H1 (cell line): ENCODE data around the gene LYPD1. TPM values are rescaled to one million over a fixed set of nuclear protein-coding genes. Genes with fewer than 3 reads are reported as not detected.

Experiments
- CTCF ChIA-PET: fragments of 300-600 bp; sonication (Branson Sonifier 250); formaldehyde crosslinking; loops from one replicate; lab custom pipeline; 2021; ENCODE audit not compliant: partially characterized antibody; lab: Charles Lee
- POLR2A ChIA-PET: fragments of 300-600 bp; sonication (Branson Sonifier 250); formaldehyde crosslinking; loops from one replicate; lab custom pipeline; 2021; ENCODE audit warnings: inconsistent platforms; ENCODE audit not compliant: partially characterized antibody; lab: Charles Lee
- DNase-seq, 2 experiments: peaks; one replicate each; pipeline versions ENCODE4 v3.0.0 to v3.0.0-alpha.2; 2010 to 2022; ENCODE audit warnings: low spot score in 2 of 2, low read depth in 1 of 2, mixed read lengths in 1 of 2
- FAIRE-seq: peaks from 2 replicates; lab custom pipeline; 2011; peaks lifted over from hg19 to GRCh38; lab: Jason Lieb, UNC
- H2AFZ ChIP-seq: 2 replicates; pipeline ENCODE4 v1.8.1; 2012; ENCODE audit warnings: low read length, inconsistent platforms
- H2AK5ac ChIP-seq: 2 replicates; pipeline ENCODE4 v1.6.1; 2013; ENCODE audit warnings: low read depth, low read length
- H2BK120ac ChIP-seq: replicated peaks from 2 replicates; pipeline ENCODE3; 2013; ENCODE audit warnings: low read depth, low read length, inconsistent platforms
- H2BK12ac ChIP-seq: 2 replicates; pipeline ENCODE4 v1.6.1; 2013; ENCODE audit warnings: low read depth, low read length
- H2BK15ac ChIP-seq: 2 replicates; pipeline ENCODE4 v1.6.1; 2013; ENCODE audit warnings: low read length
- H2BK20ac ChIP-seq: 2 replicates; pipeline ENCODE4 v1.6.1; 2013; ENCODE audit warnings: low read length
- H2BK5ac ChIP-seq: 2 replicates; pipeline ENCODE4 v1.6.1; 2013; ENCODE audit warnings: low read depth, low read length
- H3K14ac ChIP-seq: 2 replicates; pipeline ENCODE4 v1.6.1; 2013; ENCODE audit warnings: inconsistent platforms; ENCODE audit not compliant: insufficient read length
- H3K18ac ChIP-seq: 2 replicates; pipeline ENCODE4 v1.6.1; 2013; ENCODE audit warnings: low read length; ENCODE audit errors: extremely low read depth
- H3K23ac ChIP-seq: 2 replicates; pipeline ENCODE4 v1.6.1; 2013; ENCODE audit warnings: inconsistent platforms; ENCODE audit not compliant: insufficient read length
- H3K23me2 ChIP-seq: 2 replicates; pipeline ENCODE4 v1.6.1; 2013; ENCODE audit warnings: low read depth, low read length
- H3K27ac ChIP-seq: 2 replicates; pipeline ENCODE4 v1.6.1; 2011; ENCODE audit warnings: low read depth, low read length, inconsistent platforms
- H3K27me3 ChIP-seq, 4 experiments: replicated peaks in 1 of 4; 1 replicate in 1 of 4; 2 replicates in 3 of 4; pipeline versions ENCODE4 v1.6.1 to v1.8.1; 2011 to 2013; ENCODE audit warnings: low read length in 3 of 4, mild to moderate bottlenecking in 3 of 4, inconsistent platforms in 2 of 4, mixed read lengths in 2 of 4, moderate library complexity in 1 of 4; ENCODE audit not compliant: control insufficient read depth in 3 of 4, insufficient read depth in 3 of 4; ENCODE audit errors: extremely low read depth in 1 of 4
- H3K36me3 ChIP-seq, 4 experiments: 2 replicates each; pipeline versions ENCODE4 v1.6.1 to v1.8.1; 2011 to 2013; ENCODE audit warnings: mild to moderate bottlenecking in 4 of 4, low read length in 3 of 4, moderate library complexity in 2 of 4, control low read depth in 1 of 4, inconsistent platforms in 1 of 4; ENCODE audit not compliant: insufficient read depth in 4 of 4, control insufficient read depth in 2 of 4
- H3K4ac ChIP-seq: replicated peaks from 2 replicates; pipeline ENCODE3; 2013; ENCODE audit warnings: low read length, low read depth, mixed read lengths, inconsistent platforms; ENCODE audit not compliant: insufficient read length
- H3K4me1 ChIP-seq, 4 experiments: replicated peaks in 1 of 4; 1 replicate in 1 of 4; 2 replicates in 3 of 4; pipeline versions ENCODE4 v1.6.1 to v1.8.1; 2011 to 2013; ENCODE audit warnings: low read length in 3 of 4, inconsistent platforms in 2 of 4, mixed read lengths in 1 of 4; ENCODE audit not compliant: insufficient read depth in 4 of 4, control insufficient read depth in 3 of 4
- H3K4me2 ChIP-seq, 2 experiments: 2 replicates each; pipeline versions ENCODE4 v1.6.1 to v1.8.1; 2011 to 2013; ENCODE audit warnings: low read depth in 2 of 2, low read length in 2 of 2, control low read depth in 1 of 2, inconsistent platforms in 1 of 2, mild to moderate bottlenecking in 1 of 2; ENCODE audit not compliant: insufficient read depth in 1 of 2
- H3K4me3 ChIP-seq, 4 experiments: fragments of 200-600, 300-600 bp in 1 of 4; sonication (generic), shearing (Covaris generic), sonication (Bioruptor Twin) in 1 of 4; 2 replicates each; pipeline versions ENCODE4 v1.5.1 to v1.8.1; 2011 to 2016; ENCODE audit warnings: low read length in 4 of 4, low read depth in 3 of 4, control low read depth in 2 of 4, inconsistent platforms in 2 of 4, mild to moderate bottlenecking in 2 of 4, mixed read lengths in 1 of 4, moderate library complexity in 1 of 4; ENCODE audit not compliant: insufficient read depth in 2 of 4; ENCODE audit errors: extremely low read depth in 1 of 4
- H3K56ac ChIP-seq: replicated peaks from 2 replicates; pipeline ENCODE3; 2013; ENCODE audit warnings: low read depth, mild to moderate bottlenecking, mixed read lengths, low read length, inconsistent platforms; ENCODE audit not compliant: insufficient read length
- H3K79me1 ChIP-seq: 2 replicates; pipeline ENCODE4 v1.6.1; 2013; ENCODE audit warnings: low read depth, low read length, control low read depth
- H3K79me2 ChIP-seq, 2 experiments: 2 replicates each; pipeline versions ENCODE4 v1.6.1 to v1.8.1; 2012 to 2013; ENCODE audit warnings: low read length in 2 of 2, mild to moderate bottlenecking in 2 of 2, inconsistent platforms in 1 of 2; ENCODE audit not compliant: insufficient read depth in 2 of 2, control insufficient read depth in 1 of 2
- H3K9ac ChIP-seq, 4 experiments: replicated peaks in 1 of 4; 1 replicate in 1 of 4; 2 replicates in 3 of 4; pipeline versions ENCODE4 v1.6.1 to v1.8.1; 2011 to 2013; ENCODE audit warnings: low read depth in 3 of 4, low read length in 3 of 4, control low read depth in 2 of 4, mild to moderate bottlenecking in 2 of 4, moderate library complexity in 2 of 4, inconsistent platforms in 1 of 4; ENCODE audit errors: extremely low read depth in 1 of 4
- H3K9me3 ChIP-seq, 2 experiments: 2 replicates each; pipeline versions ENCODE4 v1.6.1 to v1.8.1; 2012 to 2013; ENCODE audit warnings: mild to moderate bottlenecking in 2 of 2, moderate library complexity in 2 of 2, control low read depth in 1 of 2, inconsistent platforms in 1 of 2, low read depth in 1 of 2, low read length in 1 of 2, mixed read lengths in 1 of 2; ENCODE audit not compliant: insufficient read depth in 2 of 2
- H4K20me1 ChIP-seq, 2 experiments: replicated peaks in 1 of 2; 2 replicates each; pipeline versions ENCODE3 to v1.8.1; 2011 to 2013; ENCODE audit warnings: inconsistent platforms in 2 of 2, low read length in 2 of 2, mild to moderate bottlenecking in 1 of 2; ENCODE audit not compliant: insufficient read depth in 2 of 2, control insufficient read depth in 1 of 2
- H4K5ac ChIP-seq: 2 replicates; pipeline ENCODE4 v1.6.1; 2013; ENCODE audit warnings: low read length, low read depth, mixed read lengths, inconsistent platforms; ENCODE audit not compliant: insufficient read length
- H4K8ac ChIP-seq: 2 replicates; pipeline ENCODE4 v1.8.0; 2013; ENCODE audit warnings: mild to moderate bottlenecking, moderate library complexity, low read length, inconsistent platforms; ENCODE audit not compliant: insufficient read depth; ENCODE audit errors: extremely low read depth
- H4K91ac ChIP-seq: replicated peaks from 2 replicates; pipeline ENCODE3; 2013; ENCODE audit warnings: low read length, mixed read lengths, inconsistent platforms; ENCODE audit not compliant: insufficient read length
- BCL11A ChIP-seq, 2 experiments: IDR thresholded peaks; one replicate each; pipeline ENCODE4 v1.6.1; 2011; ENCODE audit warnings: low read depth in 2 of 2, low read length in 2 of 2, mild to moderate bottlenecking in 2 of 2
- CHD1 ChIP-seq: IDR thresholded peaks from 2 replicates; pipeline ENCODE4 v1.6.1; 2012; ENCODE audit warnings: low read depth, low read length, improper control_type of control experiment
- CREB1 ChIP-seq: IDR thresholded peaks from 2 replicates; pipeline ENCODE4 v1.6.1; 2012; ENCODE audit warnings: inconsistent platforms
- CTBP2 ChIP-seq: IDR thresholded peaks from 2 replicates; pipeline ENCODE4 v1.7.0; 2011; ENCODE audit warnings: borderline replicate concordance, mild to moderate bottlenecking, moderate library complexity, mixed read lengths, low read length; ENCODE audit not compliant: insufficient read depth, insufficient read length
- EZH2 ChIP-seq: fragments of 200-600 bp; sonication (generic); IDR thresholded peaks from 2 replicates; pipeline ENCODE4 v1.7.1; 2012; ENCODE audit warnings: low read depth, mild to moderate bottlenecking, moderate library complexity, low read length, inconsistent platforms; ENCODE audit not compliant: severe bottlenecking
- GABPA ChIP-seq: IDR thresholded peaks from 2 replicates; pipeline ENCODE4 v1.6.1; 2011; ENCODE audit warnings: mild to moderate bottlenecking, low read length, moderate library complexity, borderline replicate concordance; ENCODE audit not compliant: insufficient read depth
- MAX ChIP-seq: IDR thresholded peaks from 2 replicates; pipeline ENCODE4 v1.6.1; 2012; ENCODE audit warnings: inconsistent platforms
- NANOG ChIP-seq: IDR thresholded peaks from 2 replicates; pipeline ENCODE4 v1.6.1; 2011; ENCODE audit warnings: low read length, low read depth, mild to moderate bottlenecking, inconsistent platforms; ENCODE audit not compliant: insufficient read depth, poor library complexity, severe bottlenecking
- RXRA ChIP-seq: IDR thresholded peaks from 2 replicates; pipeline ENCODE4 v1.6.1; 2011; ENCODE audit warnings: low read depth, mild to moderate bottlenecking, low read length, moderate library complexity; ENCODE audit not compliant: insufficient read depth
- SIN3A ChIP-seq, 2 experiments: IDR thresholded peaks in 1 of 2; conservative IDR thresholded peaks in 1 of 2; 2 replicates each; pipeline ENCODE4 v1.6.1; 2011 to 2012; ENCODE audit warnings: low read length in 2 of 2, improper control_type of control experiment in 1 of 2, low read depth in 1 of 2, mild to moderate bottlenecking in 1 of 2
- SUZ12 ChIP-seq: fragments of 200-600 bp; sonication (generic); IDR thresholded peaks from 2 replicates; pipeline ENCODE4 v1.6.1; 2012; ENCODE audit warnings: mild to moderate bottlenecking, inconsistent platforms, low read length, moderate library complexity, mixed read lengths
- WGBS, 2 experiments: shearing (Covaris generic) in 1 of 2; methylation state at CpG; one replicate each; pipeline versions ENCODE4 v1.1.6 to v1.1.7; 2013 to 2015; ENCODE audit warnings: low lambda C conversion rate in 2 of 2, mixed read lengths in 2 of 2, inconsistent platforms in 1 of 2, low coverage in 1 of 2, missing lambda C conversion rate in 1 of 2; ENCODE audit not compliant: insufficient replicate concordance in 2 of 2, insufficient coverage in 1 of 2, insufficient read length in 1 of 2; ENCODE audit errors: extremely low coverage in 1 of 2, missing lambda C conversion rate in 1 of 2; 5-methylcytosine and 5-hydroxymethylcytosine counted together
- polyA plus RNA-seq, 7 experiments: library from polyadenylated mRNA; depleted of rRNA in 3 of 7; stranded (reverse) in 5 of 7; unstranded in 2 of 7; fragments of >200 nt in 5 of 7; fragments of 200-250 nt in 2 of 7; gene quantifications; 1 replicate in 5 of 7; 2 replicates in 1 of 7; 4 replicates in 1 of 7; pipeline versions ENCODE4 v1.2.1 to v1.2.3, GENCODE V29; 2011 to 2013; ENCODE audit warnings: missing spikeins in 2 of 7, mixed read lengths in 2 of 7
- total RNA-seq: library from RNA; stranded (reverse); fragmentation: NEBNext Ultra II Directional; extraction: Animal tissue kit (Norgen Biotek cat#: 25700); gene quantifications from 2 replicates; pipeline ENCODE4 v1.2.1, GENCODE V29; 2021

The LYPD1 gene
- total and polyA plus RNA-seq, 2 of the 8 experiments (the other 6 are each of a cell fraction or from before 2014, with no cell fraction given) = 1.9 to 2.7 TPM

- Histone ChIP-seq H3K36me3 (no peaks in the 10 kb centered on the region; a peak in 1 of 8 replicates), H3K4me3 (no peak overlapping the region), H3K79me2 (no peaks in the 10 kb centered on the region), H2BK20ac (no peak overlapping the region), H3K14ac (no peak overlapping the region), H2BK5ac (no peak overlapping the region), H2AFZ (no peak overlapping the region), H4K5ac (no peak overlapping the region), H4K91ac (no peak overlapping the region), H3K4ac (no peak overlapping the region), H3K79me1 (no peaks in the 10 kb centered on the region), H3K4me2 (no peak overlapping the region), H3K9ac (no peak overlapping the region; a peak in 2 of 7 replicates), H3K4me1 (peaks cover 0 to 3% (median 0%) of the 10 kb centered on the region in 4 experiments; a peak in 1 of 7 replicates), H3K23me2 (no peaks in the 10 kb centered on the region), H3K18ac (no peak overlapping the region), H3K27ac (no peak overlapping the region), H4K20me1 (no peaks in the 10 kb centered on the region), H2BK120ac (no peak overlapping the region), H3K56ac (no peak overlapping the region), H2BK15ac (no peak overlapping the region), H2BK12ac (no peak overlapping the region), H4K8ac (no peak overlapping the region), H3K27me3 (no peaks in the 10 kb centered on the region), H3K9me3 (no peaks in the 10 kb centered on the region), H3K23ac (no peak overlapping the region), H2AK5ac (no peak overlapping the region)
- ChIA-PET POLR2A (no interaction called here), CTCF (interaction anchor here (1.0 to 6.5 kb wide), 8 partner anchors 9 to 511 kb away, joined by 3 to 45 read pairs (median 4); partner anchors contain the start of gene LYPD1)
- WGBS, 2 experiments = 86% methylated on average over 3 of the region's 3 CpGs; no CpG with 5 or more reads in 1 of the 2 experiments
- DNase-seq = no peak
- TF ChIP-seq EZH2 = no peak
- TF ChIP-seq CHD1 = no peak
- TF ChIP-seq SUZ12 = no peak
- TF ChIP-seq MAX = no peak
- no peak for TF ChIP-seq CREB1
- no peak for TF ChIP-seq BCL11A (IDR thresholded peaks at IDR 0.05; ENCODE audit: low read depth in 2 of 2, low read length in 2 of 2)
- TF ChIP-seq GABPA = no peak
- no peak for TF ChIP-seq SIN3A (conservative IDR thresholded peaks at IDR 0.05 in 1 of 2, IDR thresholded peaks at IDR 0.05 in 1 of 2; ENCODE audit: low read depth in 1 of 2, low read length in 2 of 2)
- TF ChIP-seq NANOG = no peak
- no peak for TF ChIP-seq CTBP2
- no peak for TF ChIP-seq RXRA
- FAIRE-seq = no peak
Measured at GRCh38 chr2:132659331-132659730, 10.7 kb downstream of the LYPD1 start.
